Pancreas (tissue), 10 donors: Measurements from ENCODE around the gene ANAPC15. TPM values are rescaled to one million over a fixed set of nuclear protein-coding genes. Genes with fewer than 3 reads are reported as not detected.

Source experiments
- ATAC-seq, 4 donors: fragments of 200-7000 bp; cut with Tn5 transposase; one replicate each; pipeline versions ENCODE4 v1.8.0 to v1.9.1; 2020; ENCODE audit warnings: mild to moderate bottlenecking in 4 of 4, moderate library complexity in 4 of 4
- DNase-seq, 6 donors: peaks; one replicate each; pipeline ENCODE4 v3.0.0-alpha.2; 2020
- FAIRE-seq: peaks from 2 replicates; lab custom pipeline; 2012; peaks lifted over from hg19 to GRCh38; lab: Jason Lieb, UNC
- H3K27ac ChIP-seq, 4 donors: fragments of 200-600 bp; sonication (generic); 1 replicate in 3 of 4; 2 replicates in 1 of 4; pipeline versions ENCODE4 v1.5.0 to v1.8.0; 2020
- H3K27me3 ChIP-seq, 4 donors: fragments of 200-600 bp; one replicate each; pipeline ENCODE4 v1.8.0; 2021
- H3K36me3 ChIP-seq, 3 donors: fragments of 200-600 bp; sonication (generic) in 1 of 3; one replicate each; pipeline versions ENCODE4 v1.5.0 to v1.8.0; 2020 to 2021
- H3K4me1 ChIP-seq, 3 donors: fragments of 200-600 bp; one replicate each; pipeline ENCODE4 v1.8.0; 2021
- H3K4me3 ChIP-seq, 4 donors: fragments of 200-600 bp; sonication (generic) in 2 of 4; one replicate each; pipeline versions ENCODE4 v1.5.0 to v1.8.0; 2020 to 2021
- H3K9me3 ChIP-seq, 4 donors: fragments of 200-600 bp; one replicate each; pipeline ENCODE4 v1.8.0; 2021
- CTCF ChIP-seq, 4 donors: fragments of 200-600 bp; sonication (generic) in 3 of 4; IDR thresholded peaks; one replicate each; pipeline versions ENCODE4 v1.5.0 to v1.8.0; 2021; ENCODE audit warnings: antibody characterized with exemption in 4 of 4
- WGBS, 2 donors: extraction: QIAGEN DNeasy Blood & Tissue Kit; methylation state at CpG; one replicate each; pipeline ENCODE4 v1.1.7; 2013; 5-methylcytosine and 5-hydroxymethylcytosine counted together
- intact Hi-C, 3 donors: fragments of 100-400 bp; cut with DNase I; formaldehyde crosslinking; loops; one replicate each; pipeline versions ENCODE4 v1.11.1 to v1.14.2; 2022
- polyA plus RNA-seq, 2 donors: library from polyadenylated mRNA; stranded (reverse); fragments of 200-250 nt; gene quantifications; one replicate each; pipeline ENCODE4 v1.2.3, GENCODE V29; 2013
- total RNA-seq, 6 donors: library from RNA; stranded (reverse); fragmentation: NEBNext Ultra II Directional in 4 of 6; extraction: Animal tissue kit (Norgen Biotek cat#: 25700) in 4 of 6; gene quantifications; one replicate each; pipeline versions ENCODE4 v1.2.1 to v1.2.4, GENCODE V29; 2021 to 2023
- donor health status: healthy with polysubstance abuse.
- donor health status: DM: no; HTN: no; CAD: no; lungs with moderate emphysema.
- donor health status: DM: no; HTN: no; CAD: no.
- donor health status: control.
- donor health status: control.
- donor health status: Bipolar disorder and iron deficiency.
- donor health status: DM: yes; HTN: yes; CAD: no.
- donor health status: DM: no; HTN: no; CAD: no.
- donor health status: DM: no; HTN: no; CAD: no.
- donor health status: DM: yes; HTN: yes; CAD: no.

Gene ANAPC15
- total and polyA plus RNA-seq, 8 donors: 6.7 to 35.0 (median 15.5) TPM

- FAIRE-seq (no peak), DNase-seq (peak; percentile 97 to 100 (median 99)), ATAC-seq (peak; percentile 97 to 99 (median 99))
- no peaks in the 10 kb centered on the region for H3K9me3 ChIP-seq
- TF ChIP-seq CTCF (IDR thresholded peaks at IDR 0.05): peak in 3 of 4 donors; percentile 10 to 43 (median 36)
- peaks cover 11 to 21% (median 13%) of the 10 kb centered on the region in 3 donors for H3K4me1 ChIP-seq
- no peaks in the 10 kb centered on the region for H3K27me3 ChIP-seq
- H3K4me3 ChIP-seq: peak within 1 kb of the TSS; percentile 73 to 91 (median 86)
- peak within 1 kb of the TSS; percentile 87 to 94 (median 91) for H3K27ac ChIP-seq
- intact Hi-C loops: no loop called here
- peaks cover 0 to 9% (median 8%) of the 10 kb centered on the region in 3 donors for H3K36me3 ChIP-seq
- 1 to 3% methylated on average over 63 to 64 of the region's 64 CpGs for WGBS, 2 donors
Observed at GRCh38 chr11:72102946-72103753, 9.3 kb downstream of the ANAPC15 start, which contains the start of gene LAMTOR1. Gene LAMTOR1, minus strand, starts transcription at chr11:72103297. Its CDS starts 73 bp downstream, at chr11:72103224.

GRCh38 chr11:72102631-72102945 is 9.9 kb downstream of the ANAPC15 start:
- peak overlapping the region; percentile 73 to 91 (median 86) for H3K4me3 ChIP-seq
- no peak for TF ChIP-seq CTCF (IDR thresholded peaks at IDR 0.05)
- FAIRE-seq (no peak), DNase-seq (no peak), ATAC-seq (peak in 1 of 4 donors; percentile 5)
- intact Hi-C loops: no loop called here
- peaks cover 11 to 21% (median 13%) of the 10 kb centered on the region in 3 donors for H3K4me1 ChIP-seq
- H3K36me3 ChIP-seq: peaks cover 0 to 14% (median 14%) of the 10 kb centered on the region in 3 donors
- peak overlapping the region; percentile 87 to 94 (median 91) for H3K27ac ChIP-seq
- no peaks in the 10 kb centered on the region for H3K27me3 ChIP-seq
- no peaks in the 10 kb centered on the region for H3K9me3 ChIP-seq
- 1% methylated on average over 9 of the region's 9 CpGs for WGBS, 2 donors

GRCh38 chr11:72102162-72102561 is 10.3 kb downstream of the ANAPC15 start:
- intact Hi-C loops: no loop called here
- no peak for DNase-seq
- Histone ChIP-seq H3K27me3 (no peaks in the 10 kb centered on the region), H3K4me1 (peaks cover 11 to 21% (median 13%) of the 10 kb centered on the region in 3 donors), H3K27ac (peak overlapping the region; percentile 87 to 94 (median 91)), H3K4me3 (peak overlapping the region; percentile 73 to 91 (median 86)), H3K36me3 (peaks cover 2 to 18% (median 18%) of the 10 kb centered on the region in 3 donors), H3K9me3 (no peaks in the 10 kb centered on the region)
- no peak for TF ChIP-seq CTCF (IDR thresholded peaks at IDR 0.05)
- FAIRE-seq: no peak
- 27 to 33% methylated on average over 4 of the region's 4 CpGs for WGBS, 2 donors
- no peak for ATAC-seq

GRCh38 chr11:72100462-72100861 is 12.0 kb downstream of the ANAPC15 start:
- Histone ChIP-seq H3K27ac (no peak overlapping the region), H3K4me3 (no peak overlapping the region), H3K36me3 (peaks cover 5 to 20% (median 18%) of the 10 kb centered on the region in 3 donors), H3K9me3 (no peaks in the 10 kb centered on the region), H3K27me3 (no peaks in the 10 kb centered on the region), H3K4me1 (peaks cover 11 to 21% (median 13%) of the 10 kb centered on the region in 3 donors)
- FAIRE-seq (no peak), ATAC-seq (no peak), DNase-seq (no peak)
- no peak for TF ChIP-seq CTCF (IDR thresholded peaks at IDR 0.05)
- WGBS, 2 donors: 80 to 88% methylated on average over 1 of the region's 1 CpG
- intact Hi-C loops: no loop called here

GRCh38 chr11:72100009-72100408 is 12.5 kb downstream of the ANAPC15 start:
- intact Hi-C loops: no loop called here
- TF ChIP-seq CTCF (IDR thresholded peaks at IDR 0.05): no peak
- H3K9me3 ChIP-seq: no peaks in the 10 kb centered on the region

More at GRCh38 chr11:72100009-72100408, 12.5 kb downstream of the ANAPC15 start:
- Histone ChIP-seq H3K27ac (no peak overlapping the region), H3K36me3 (peaks cover 5 to 20% (median 18%) of the 10 kb centered on the region in 3 donors), H3K4me1 (peaks cover 11 to 21% (median 13%) of the 10 kb centered on the region in 3 donors), H3K27me3 (no peaks in the 10 kb centered on the region), H3K4me3 (no peak overlapping the region)
- 71 to 87% methylated on average over 3 of the region's 3 CpGs for WGBS, 2 donors
- DNase-seq (no peak), FAIRE-seq (no peak), ATAC-seq (no peak)
